Keratinocyte (primary cell): Measurements from ENCODE around the gene SNTG2. TPM values are rescaled to one million over a fixed set of nuclear protein-coding genes. Genes with fewer than 3 reads are reported as not detected.

Experiments used
- DNase-seq: peaks from one replicate; pipeline ENCODE4 v3.0.0-alpha.2; 2011; ENCODE audit warnings: low read depth, missing footprints, low spot score
- FAIRE-seq: peaks from 2 replicates; lab custom pipeline; 2011; peaks lifted over from hg19 to GRCh38; lab: Jason Lieb, UNC
- H2AFZ ChIP-seq: 2 replicates; pipeline ENCODE4 v1.6.0; 2012; ENCODE audit warnings: low read length, control low read depth, inconsistent platforms; ENCODE audit not compliant: control insufficient read depth
- H3K27ac ChIP-seq: 2 replicates; pipeline ENCODE4 v1.5.1; 2011; ENCODE audit warnings: low read length; ENCODE audit not compliant: control insufficient read depth, insufficient read depth
- H3K27me3 ChIP-seq: 3 replicates; pipeline ENCODE4 v1.6.0; 2011; ENCODE audit warnings: low read length; ENCODE audit not compliant: control insufficient read depth, insufficient read depth; ENCODE audit errors: extremely low read depth
- H3K36me3 ChIP-seq, 2 experiments: 2 replicates in 1 of 2; 3 replicates in 1 of 2; pipeline ENCODE4 v1.5.1; 2011; ENCODE audit warnings: low read length in 2 of 2, mild to moderate bottlenecking in 1 of 2; ENCODE audit not compliant: control insufficient read depth in 2 of 2, insufficient read depth in 2 of 2; ENCODE audit errors: extremely low read depth in 1 of 2
- H3K4me1 ChIP-seq: 3 replicates; pipeline ENCODE4 v1.5.1; 2011; ENCODE audit warnings: low read length; ENCODE audit not compliant: control insufficient read depth, insufficient read depth; ENCODE audit errors: extremely low read depth
- H3K4me2 ChIP-seq: 3 replicates; pipeline ENCODE4 v1.6.0; 2011; ENCODE audit warnings: low read depth, low read length; ENCODE audit not compliant: control insufficient read depth, insufficient read depth; ENCODE audit errors: extremely low read depth
- H3K4me3 ChIP-seq, 3 experiments: fragments of 200-600 bp in 1 of 3; sonication (generic) in 1 of 3; 2 replicates in 2 of 3; 3 replicates in 1 of 3; pipeline ENCODE4 v1.5.1; 2011 to 2016; ENCODE audit warnings: low read length in 3 of 3, mild to moderate bottlenecking in 3 of 3, control low read depth in 2 of 3, inconsistent platforms in 1 of 3, low read depth in 1 of 3, mixed read lengths in 1 of 3, mixed run types in 1 of 3, moderate library complexity in 1 of 3; ENCODE audit not compliant: control insufficient read depth in 2 of 3, insufficient read depth in 2 of 3; ENCODE audit errors: extremely low read depth in 1 of 3
- H3K79me2 ChIP-seq: 2 replicates; pipeline ENCODE4 v1.6.0; 2012; ENCODE audit warnings: low read length; ENCODE audit not compliant: control insufficient read depth, insufficient read depth
- H3K9ac ChIP-seq: 3 replicates; pipeline ENCODE4 v1.6.0; 2011; ENCODE audit warnings: low read length; ENCODE audit not compliant: control insufficient read depth, insufficient read depth; ENCODE audit errors: extremely low read depth
- H3K9me1 ChIP-seq: 3 replicates; pipeline ENCODE4 v1.6.0; 2011; ENCODE audit warnings: low read length; ENCODE audit not compliant: control insufficient read depth, insufficient read depth; ENCODE audit errors: extremely low read depth
- H3K9me3 ChIP-seq: 2 replicates; pipeline ENCODE4 v1.5.1; 2012; ENCODE audit warnings: low read depth, low read length; ENCODE audit not compliant: control insufficient read depth
- H4K20me1 ChIP-seq: 3 replicates; pipeline ENCODE4 v1.6.0; 2011; ENCODE audit warnings: low read length; ENCODE audit not compliant: control insufficient read depth, insufficient read depth; ENCODE audit errors: extremely low read depth
- EZH2 ChIP-seq: IDR thresholded peaks from one replicate; pipeline ENCODE4 v1.6.1; 2012; ENCODE audit warnings: inconsistent platforms, mild to moderate bottlenecking, low read length, moderate library complexity
- dilution Hi-C: fragments of 300-500 bp; cut with MboI; formaldehyde crosslinking; loops from one replicate; pipeline ENCODE4 v1.7.0; 2020; ENCODE audit warnings: low sequenced_read_pairs; ENCODE audit not compliant: extremely low pct_ligation_motif_present
- polyA plus RNA-seq, 5 experiments: library from polyadenylated mRNA; depleted of rRNA in 3 of 5; stranded (reverse) in 3 of 5; stranded (forward) in 1 of 5; unstranded in 1 of 5; fragments of >200 nt; gene quantifications; 1 replicate in 1 of 5; 2 replicates in 3 of 5; 3 replicates in 1 of 5; pipeline versions ENCODE4 v1.2.1 to v1.2.3, GENCODE V29; 2011 to 2012; ENCODE audit warnings: missing spikeins in 2 of 5, low read depth in 1 of 5, low replicate concordance in 1 of 5
- TF ChIP-seq, protein P1 (sequence below), 3 experiments: IDR thresholded peaks in 1 of 3; conservative IDR thresholded peaks in 1 of 3; optimal IDR thresholded peaks in 1 of 3; 2 replicates in 2 of 3; 3 replicates in 1 of 3; pipeline versions ENCODE3 to v1.5.1; 2011; ENCODE audit warnings: low read length in 3 of 3, mild to moderate bottlenecking in 3 of 3, moderate library complexity in 2 of 3, control low read depth in 1 of 3, inconsistent platforms in 1 of 3; ENCODE audit not compliant: insufficient read depth in 2 of 3; ENCODE audit errors: extremely low read depth in 1 of 3

The SNTG2 gene
- polyA plus RNA-seq, 1 donor (not counting 4 experiments of a cell fraction or from before 2014, with no cell fraction given) = not detected

DNA sequence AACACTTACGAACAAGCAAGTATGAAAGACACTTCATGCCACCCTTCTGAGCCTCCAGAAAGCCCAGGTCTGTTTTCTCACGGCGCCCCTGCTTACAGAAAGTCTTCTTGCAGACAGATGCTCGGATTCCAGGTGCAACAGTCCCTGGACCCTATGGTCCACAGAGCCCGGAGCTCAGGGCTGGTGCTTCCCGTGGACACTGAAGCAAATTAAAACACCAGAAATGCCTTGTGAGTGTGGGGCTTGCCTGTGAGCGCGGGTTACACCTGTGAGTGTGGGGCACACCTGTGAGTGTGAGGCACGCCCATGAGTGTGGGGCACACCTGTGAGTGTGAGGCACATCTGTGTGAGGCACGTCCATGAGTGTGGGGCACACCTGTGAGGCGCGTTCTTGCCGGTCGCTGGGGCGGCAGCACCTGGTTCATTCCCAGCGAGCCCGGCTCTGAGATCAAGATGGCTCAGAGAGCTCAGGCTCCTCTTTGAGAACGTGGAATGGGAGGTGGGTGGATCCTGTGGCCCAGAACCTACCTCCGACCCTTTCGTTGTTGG, 257.4 kb downstream of the SNTG2 start:
- H3K4me1 ChIP-seq = no peaks in the 10 kb centered on the region
- FAIRE-seq (no peak), DNase-seq (no peak)
- H2AFZ ChIP-seq = no peak overlapping the region
- no peak overlapping the region for H3K4me2 ChIP-seq
- no peaks in the 10 kb centered on the region for H3K36me3 ChIP-seq
- no peak overlapping the region for H3K4me3 ChIP-seq
- H3K9me3 ChIP-seq = peaks cover 2% of the 10 kb centered on the region
- H3K9ac ChIP-seq = no peak overlapping the region
- TF ChIP-seq, protein P1, sequence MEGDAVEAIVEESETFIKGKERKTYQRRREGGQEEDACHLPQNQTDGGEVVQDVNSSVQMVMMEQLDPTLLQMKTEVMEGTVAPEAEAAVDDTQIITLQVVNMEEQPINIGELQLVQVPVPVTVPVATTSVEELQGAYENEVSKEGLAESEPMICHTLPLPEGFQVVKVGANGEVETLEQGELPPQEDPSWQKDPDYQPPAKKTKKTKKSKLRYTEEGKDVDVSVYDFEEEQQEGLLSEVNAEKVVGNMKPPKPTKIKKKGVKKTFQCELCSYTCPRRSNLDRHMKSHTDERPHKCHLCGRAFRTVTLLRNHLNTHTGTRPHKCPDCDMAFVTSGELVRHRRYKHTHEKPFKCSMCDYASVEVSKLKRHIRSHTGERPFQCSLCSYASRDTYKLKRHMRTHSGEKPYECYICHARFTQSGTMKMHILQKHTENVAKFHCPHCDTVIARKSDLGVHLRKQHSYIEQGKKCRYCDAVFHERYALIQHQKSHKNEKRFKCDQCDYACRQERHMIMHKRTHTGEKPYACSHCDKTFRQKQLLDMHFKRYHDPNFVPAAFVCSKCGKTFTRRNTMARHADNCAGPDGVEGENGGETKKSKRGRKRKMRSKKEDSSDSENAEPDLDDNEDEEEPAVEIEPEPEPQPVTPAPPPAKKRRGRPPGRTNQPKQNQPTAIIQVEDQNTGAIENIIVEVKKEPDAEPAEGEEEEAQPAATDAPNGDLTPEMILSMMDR (optimal IDR thresholded peaks at IDR 0.05 in 1 of 3, IDR thresholded peaks at IDR 0.05 in 1 of 3, conservative IDR thresholded peaks at IDR 0.05 in 1 of 3; ENCODE audit: extremely low read depth in 1 of 3, insufficient read depth in 2 of 3, low read length in 3 of 3) = no peak
- no peak for TF ChIP-seq EZH2
- H3K27me3 ChIP-seq = no peaks in the 10 kb centered on the region
- H3K79me2 ChIP-seq = no peaks in the 10 kb centered on the region
- no peaks in the 10 kb centered on the region for H3K9me1 ChIP-seq
- dilution Hi-C loops = no loop called here
- no peak overlapping the region for H3K27ac ChIP-seq
- no peaks in the 10 kb centered on the region for H4K20me1 ChIP-seq

- Histone ChIP-seq H3K79me2 (no peaks in the 10 kb centered on the region), H3K9ac (no peak overlapping the region), H3K27ac (no peak overlapping the region), H3K4me2 (no peak overlapping the region), H4K20me1 (no peaks in the 10 kb centered on the region), H3K4me3 (no peak overlapping the region), H3K36me3 (no peaks in the 10 kb centered on the region), H3K9me1 (no peaks in the 10 kb centered on the region), H3K27me3 (no peaks in the 10 kb centered on the region), H3K9me3 (peaks cover 4% of the 10 kb centered on the region), H2AFZ (no peak overlapping the region), H3K4me1 (no peaks in the 10 kb centered on the region)
- no peak for DNase-seq
- TF ChIP-seq, protein P1 (optimal IDR thresholded peaks at IDR 0.05 in 1 of 3, IDR thresholded peaks at IDR 0.05 in 1 of 3, conservative IDR thresholded peaks at IDR 0.05 in 1 of 3; ENCODE audit: extremely low read depth in 1 of 3, insufficient read depth in 2 of 3, low read length in 3 of 3) = no peak
- TF ChIP-seq EZH2 = no peak
- FAIRE-seq = no peak
- dilution Hi-C loops = no loop called here
Observed at GRCh38 chr2:1208522-1208921, 257.9 kb downstream of the SNTG2 start.
